PC-3 (cell line): ENCODE data around the gene CATSPER4.

Source experiments
- CTCF ChIP-seq: fragments of 300-600 bp; sonication (generic); conservative IDR thresholded peaks from 2 replicates; pipeline ENCODE4 v1.5.1; 2017; ENCODE audit warnings: antibody characterized with exemption, low read depth, mild to moderate bottlenecking, low read length
- EZH2 ChIP-seq: fragments of 300-600 bp; sonication (generic); IDR thresholded peaks from one replicate; pipeline ENCODE4 v1.6.1; 2017; ENCODE audit warnings: antibody characterized with exemption, mild to moderate bottlenecking, low read length; ENCODE audit not compliant: unreplicated experiment
- EZH2phosphoT487 ChIP-seq: fragments of 300-600 bp; sonication (generic); IDR thresholded peaks from 2 replicates; pipeline ENCODE4 v1.6.1; 2018; ENCODE audit warnings: mild to moderate bottlenecking, antibody characterized with exemption, low read length, borderline replicate concordance

DNA sequence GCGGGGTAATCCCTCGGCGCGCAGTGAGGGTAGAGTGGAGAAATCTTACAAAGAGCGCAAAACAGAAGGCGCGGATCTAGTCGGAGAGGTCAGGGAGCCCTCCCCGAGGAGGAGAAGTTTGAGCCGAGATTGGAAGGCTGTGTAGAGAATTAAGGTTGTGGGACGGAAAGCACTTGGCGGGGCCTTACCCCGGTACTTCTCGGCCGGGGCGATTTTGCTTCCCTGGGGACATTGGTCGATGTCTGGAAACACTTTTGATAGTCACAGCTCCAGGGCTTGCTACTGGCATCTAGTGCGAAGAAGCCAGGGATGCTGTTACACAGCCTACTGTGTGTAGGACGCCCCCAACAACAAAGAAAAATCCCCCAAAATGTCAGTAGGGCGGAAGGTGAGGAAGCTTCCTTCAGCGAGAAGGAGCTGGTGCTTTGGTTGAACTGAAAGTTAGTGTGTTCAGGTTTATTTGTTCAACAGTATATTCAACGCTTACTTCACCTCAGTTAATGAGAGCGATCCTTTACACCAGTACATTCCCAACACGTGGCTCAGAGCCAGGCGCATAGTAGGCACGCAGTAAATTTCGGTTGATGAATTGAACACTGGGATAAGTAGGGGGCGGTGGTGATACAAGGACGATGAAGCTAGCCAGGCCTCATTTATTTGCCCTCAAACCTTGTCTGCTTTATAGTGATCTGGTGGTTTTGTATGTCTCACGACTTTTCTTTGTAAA is 44.4 kb downstream of the CATSPER4 start:
- peak; percentile 36 for TF ChIP-seq CTCF
- no peak for TF ChIP-seq EZH2
- TF ChIP-seq EZH2phosphoT487 = no peak
